ENCODE measurements around the gene KCNH6.

The KCNH6 gene

DNA sequence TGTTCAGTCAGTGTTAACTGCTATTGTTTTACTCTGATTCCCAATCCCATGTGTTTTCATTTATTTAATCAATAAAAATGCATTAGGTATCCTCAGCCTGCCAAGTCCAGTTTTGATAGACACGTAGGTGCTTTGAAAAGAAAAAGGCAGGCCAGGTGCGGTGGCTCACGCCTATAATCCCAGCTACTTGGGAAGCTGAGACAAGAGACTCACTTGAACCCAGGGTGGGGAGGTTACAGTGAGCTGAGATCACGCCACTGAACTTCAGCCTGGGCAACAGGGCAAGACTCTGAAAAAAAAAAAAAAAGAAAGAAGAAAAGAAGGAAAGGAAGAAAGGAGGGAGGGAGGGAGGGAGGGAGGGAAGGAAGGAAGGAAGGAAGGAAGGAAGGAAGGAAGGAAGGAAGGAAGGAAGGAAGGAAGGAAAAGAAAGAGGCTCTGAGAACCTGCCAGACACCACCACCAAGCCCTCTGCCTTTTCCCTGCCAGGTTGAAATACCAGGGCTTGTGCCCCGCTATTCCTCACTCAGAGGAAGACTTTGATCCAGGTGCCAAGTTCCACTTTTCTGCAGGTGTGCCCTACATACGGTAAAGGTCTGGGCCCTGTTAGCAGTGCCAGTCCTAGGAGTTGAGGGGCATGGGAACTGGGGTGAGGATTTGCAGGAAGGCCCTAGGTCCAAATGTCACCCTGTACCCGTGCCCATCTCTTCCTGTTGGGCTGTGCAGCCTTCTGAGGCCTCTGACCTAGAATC, 10.1 kb upstream of the KCNH6 start:
- no peaks in the 10 kb centered on the region for H3K36me3 ChIP-seq (ENCODE audit: insufficient read depth, low read length)
- no peak overlapping the region for H3K4me2 ChIP-seq (ENCODE audit: insufficient read depth, low read length)
- no peak for DNase-seq
- no peak for TF ChIP-seq EZH2 (IDR thresholded peaks at IDR 0.05; ENCODE audit: borderline replicate concordance, low read depth, low read length, severe bottlenecking)
- TF ChIP-seq, protein P1, sequence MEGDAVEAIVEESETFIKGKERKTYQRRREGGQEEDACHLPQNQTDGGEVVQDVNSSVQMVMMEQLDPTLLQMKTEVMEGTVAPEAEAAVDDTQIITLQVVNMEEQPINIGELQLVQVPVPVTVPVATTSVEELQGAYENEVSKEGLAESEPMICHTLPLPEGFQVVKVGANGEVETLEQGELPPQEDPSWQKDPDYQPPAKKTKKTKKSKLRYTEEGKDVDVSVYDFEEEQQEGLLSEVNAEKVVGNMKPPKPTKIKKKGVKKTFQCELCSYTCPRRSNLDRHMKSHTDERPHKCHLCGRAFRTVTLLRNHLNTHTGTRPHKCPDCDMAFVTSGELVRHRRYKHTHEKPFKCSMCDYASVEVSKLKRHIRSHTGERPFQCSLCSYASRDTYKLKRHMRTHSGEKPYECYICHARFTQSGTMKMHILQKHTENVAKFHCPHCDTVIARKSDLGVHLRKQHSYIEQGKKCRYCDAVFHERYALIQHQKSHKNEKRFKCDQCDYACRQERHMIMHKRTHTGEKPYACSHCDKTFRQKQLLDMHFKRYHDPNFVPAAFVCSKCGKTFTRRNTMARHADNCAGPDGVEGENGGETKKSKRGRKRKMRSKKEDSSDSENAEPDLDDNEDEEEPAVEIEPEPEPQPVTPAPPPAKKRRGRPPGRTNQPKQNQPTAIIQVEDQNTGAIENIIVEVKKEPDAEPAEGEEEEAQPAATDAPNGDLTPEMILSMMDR (IDR thresholded peaks at IDR 0.05; ENCODE audit: borderline replicate concordance, extremely low read depth, low read length, poor library complexity, severe bottlenecking) = no peak
- no peaks in the 10 kb centered on the region for H3K79me2 ChIP-seq (ENCODE audit: insufficient read depth, low read length)
- no peak overlapping the region for H3K4me3 ChIP-seq (ENCODE audit: low read depth in 1 of 2, low read length in 2 of 2)
- no peaks in the 10 kb centered on the region for H3K4me1 ChIP-seq (ENCODE audit: insufficient read depth, low read length)
- no peaks in the 10 kb centered on the region for H3K27me3 ChIP-seq (ENCODE audit: insufficient read depth, low read length, poor library complexity)
- no peak for ATAC-seq (ENCODE audit: insufficient read depth, low read depth)
- no peak overlapping the region for H3K9ac ChIP-seq (ENCODE audit: low read depth, low read length)
- no peaks in the 10 kb centered on the region for H3K9me3 ChIP-seq (ENCODE audit: insufficient read depth, low read length, severe bottlenecking)
- H2AFZ ChIP-seq (ENCODE audit: low read depth, low read length) = no peak overlapping the region
- no peak overlapping the region for H3K27ac ChIP-seq (ENCODE audit: low read length)
- peaks cover 8% of the 10 kb centered on the region for H4K20me1 ChIP-seq (ENCODE audit: insufficient read depth, low read length)

DNA sequence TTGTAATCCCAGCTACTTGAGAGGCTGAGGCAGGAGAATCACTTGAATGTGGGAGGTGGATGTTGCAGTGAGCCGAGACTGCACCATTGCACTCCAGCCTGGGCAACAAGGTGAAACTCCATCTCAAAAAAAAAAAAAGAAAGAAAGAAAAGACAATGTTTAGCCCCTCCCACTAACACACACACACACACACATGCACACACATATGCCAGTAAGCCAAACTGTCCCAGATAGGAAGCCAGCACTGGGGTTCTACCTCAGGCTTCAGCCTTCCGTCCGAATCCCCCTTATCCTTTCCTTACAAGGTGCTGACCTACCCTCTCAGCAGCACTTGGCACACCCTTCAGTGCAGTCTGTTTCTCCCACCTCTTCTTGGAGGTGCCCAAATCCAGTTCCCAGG, 8.7 kb upstream of the KCNH6 start:
- H3K9ac ChIP-seq (ENCODE audit: low read depth, low read length) = no peak overlapping the region
- H3K4me2 ChIP-seq (ENCODE audit: insufficient read depth, low read length) = no peak overlapping the region
- H3K27ac ChIP-seq (ENCODE audit: low read length) = no peak overlapping the region
- H4K20me1 ChIP-seq (ENCODE audit: insufficient read depth, low read length) = peaks cover 17% of the 10 kb centered on the region
- TF ChIP-seq, protein P1 (IDR thresholded peaks at IDR 0.05; ENCODE audit: borderline replicate concordance, extremely low read depth, low read length, poor library complexity, severe bottlenecking) = no peak
- no peak for TF ChIP-seq EZH2 (IDR thresholded peaks at IDR 0.05; ENCODE audit: borderline replicate concordance, low read depth, low read length, severe bottlenecking)
- H3K36me3 ChIP-seq (ENCODE audit: insufficient read depth, low read length) = no peaks in the 10 kb centered on the region
- H3K79me2 ChIP-seq (ENCODE audit: insufficient read depth, low read length) = no peaks in the 10 kb centered on the region
- no peaks in the 10 kb centered on the region for H3K9me3 ChIP-seq (ENCODE audit: insufficient read depth, low read length, severe bottlenecking)
- H3K27me3 ChIP-seq (ENCODE audit: insufficient read depth, low read length, poor library complexity) = no peaks in the 10 kb centered on the region
- no peak overlapping the region for H2AFZ ChIP-seq (ENCODE audit: low read depth, low read length)
- no peaks in the 10 kb centered on the region for H3K4me1 ChIP-seq (ENCODE audit: insufficient read depth, low read length)
- no peak overlapping the region for H3K4me3 ChIP-seq (ENCODE audit: low read depth in 1 of 2, low read length in 2 of 2)
- no peak for DNase-seq
- no peak for ATAC-seq (ENCODE audit: insufficient read depth, low read depth)

DNA sequence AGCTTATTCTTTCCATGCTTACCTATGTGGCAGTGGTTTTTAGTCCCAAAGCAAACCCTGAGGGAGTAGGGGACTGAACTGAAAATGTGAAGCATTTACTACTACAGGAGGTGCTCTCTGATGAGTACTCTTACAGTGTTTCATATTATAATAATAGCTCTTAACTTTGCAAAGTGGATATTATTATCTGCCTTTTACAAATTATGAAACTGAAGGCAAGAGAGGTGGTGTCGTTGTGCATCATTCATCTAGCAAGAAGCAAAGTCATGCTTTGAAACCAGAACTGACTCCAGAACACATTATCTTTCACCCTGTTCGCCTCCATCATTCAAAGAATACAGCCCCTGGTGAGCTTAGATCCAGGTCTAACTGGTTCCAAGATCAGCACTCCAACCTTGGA, 8.2 kb upstream of the KCNH6 start:
- peaks cover 19% of the 10 kb centered on the region for H4K20me1 ChIP-seq (ENCODE audit: insufficient read depth, low read length)
- H3K36me3 ChIP-seq (ENCODE audit: insufficient read depth, low read length) = no peaks in the 10 kb centered on the region
- H3K4me2 ChIP-seq (ENCODE audit: insufficient read depth, low read length) = no peak overlapping the region
- no peak overlapping the region for H3K9ac ChIP-seq (ENCODE audit: low read depth, low read length)
- no peak overlapping the region for H3K27ac ChIP-seq (ENCODE audit: low read length)
- H2AFZ ChIP-seq (ENCODE audit: low read depth, low read length) = no peak overlapping the region
- no peaks in the 10 kb centered on the region for H3K4me1 ChIP-seq (ENCODE audit: insufficient read depth, low read length)
- DNase-seq (no peak), ATAC-seq (ENCODE audit: insufficient read depth, low read depth) (no peak)
- no peaks in the 10 kb centered on the region for H3K9me3 ChIP-seq (ENCODE audit: insufficient read depth, low read length, severe bottlenecking)
- H3K27me3 ChIP-seq (ENCODE audit: insufficient read depth, low read length, poor library complexity) = no peaks in the 10 kb centered on the region
- H3K4me3 ChIP-seq (ENCODE audit: low read depth in 1 of 2, low read length in 2 of 2) = no peak overlapping the region
- TF ChIP-seq, protein P1 (IDR thresholded peaks at IDR 0.05; ENCODE audit: borderline replicate concordance, extremely low read depth, low read length, poor library complexity, severe bottlenecking) = no peak
- no peak for TF ChIP-seq EZH2 (IDR thresholded peaks at IDR 0.05; ENCODE audit: borderline replicate concordance, low read depth, low read length, severe bottlenecking)
- H3K79me2 ChIP-seq (ENCODE audit: insufficient read depth, low read length) = no peaks in the 10 kb centered on the region

Measured in DND-41 (cell line).